Nephron (organoid): ENCODE measurements around the gene MEFV.
"Not testable (repeated sequence)": the region's sequence is repeated elsewhere in the genome, so short reads cannot be mapped to it uniquely, and the experiment has no call there.

Source experiments
- H3K27ac Mint-ChIP-seq, 3 experiments: 2 replicates each; pipeline ENCODE4 v1.8.0; 2020; ENCODE audit warnings: mixed read lengths in 3 of 3, mild to moderate bottlenecking in 2 of 3, moderate library complexity in 1 of 3
- H3K27me3 Mint-ChIP-seq: 2 replicates; pipeline ENCODE4 v1.8.0; 2021; ENCODE audit warnings: low read depth, mild to moderate bottlenecking, moderate library complexity, mixed read lengths
- H3K36me3 Mint-ChIP-seq: 2 replicates; pipeline ENCODE4 v1.8.0; 2020; ENCODE audit warnings: low read depth, mixed read lengths
- H3K4me1 Mint-ChIP-seq: 2 replicates; pipeline ENCODE4 v1.8.0; 2020; ENCODE audit warnings: mixed read lengths
- H3K4me3 Mint-ChIP-seq, 3 experiments: 2 replicates each; pipeline ENCODE4 v1.8.0; 2020; ENCODE audit warnings: mild to moderate bottlenecking in 3 of 3, mixed read lengths in 3 of 3, moderate library complexity in 2 of 3
- H3K9me3 Mint-ChIP-seq: 2 replicates; pipeline ENCODE4 v1.8.0; 2020; ENCODE audit warnings: mixed read lengths
- TF ChIP-seq, protein P1 (sequence below), 3 experiments: fragments of 200-600 bp; sonication (generic); IDR thresholded peaks; one replicate each; pipeline ENCODE4 v1.5.0; 2021; ENCODE audit warnings: antibody characterized with exemption in 3 of 3; ENCODE audit not compliant: unreplicated experiment in 3 of 3

MEFV gene

DNA sequence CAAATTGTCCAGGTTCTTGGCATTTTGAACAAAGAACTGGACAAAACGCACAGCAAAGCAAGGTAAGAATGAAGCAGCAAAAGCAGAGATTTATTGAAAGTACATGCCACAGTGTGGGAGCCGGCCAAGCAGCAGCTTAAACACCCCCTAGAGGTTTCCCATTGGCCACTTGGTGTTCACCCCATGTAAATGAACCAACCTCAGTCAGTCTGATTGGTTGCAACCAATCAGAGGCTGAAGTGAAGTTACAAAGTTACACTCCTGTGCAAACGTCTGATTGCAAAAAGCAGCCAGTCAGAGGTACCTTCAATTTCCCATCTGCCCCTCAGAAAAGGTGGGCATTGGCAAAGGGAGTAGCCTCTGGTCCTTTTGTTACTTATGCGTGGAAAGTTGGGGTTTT lies 18.1 kb upstream of the MEFV start:
- Mint-ChIP-seq H3K27me3 (peaks cover 14% of the 10 kb centered on the region), H3K9me3 (peaks cover 2% of the 10 kb centered on the region), H3K27ac (no peak overlapping the region), H3K4me3 (no peak overlapping the region), H3K36me3 (no peaks in the 10 kb centered on the region), H3K4me1 (no peaks in the 10 kb centered on the region)
- TF ChIP-seq, protein P1, sequence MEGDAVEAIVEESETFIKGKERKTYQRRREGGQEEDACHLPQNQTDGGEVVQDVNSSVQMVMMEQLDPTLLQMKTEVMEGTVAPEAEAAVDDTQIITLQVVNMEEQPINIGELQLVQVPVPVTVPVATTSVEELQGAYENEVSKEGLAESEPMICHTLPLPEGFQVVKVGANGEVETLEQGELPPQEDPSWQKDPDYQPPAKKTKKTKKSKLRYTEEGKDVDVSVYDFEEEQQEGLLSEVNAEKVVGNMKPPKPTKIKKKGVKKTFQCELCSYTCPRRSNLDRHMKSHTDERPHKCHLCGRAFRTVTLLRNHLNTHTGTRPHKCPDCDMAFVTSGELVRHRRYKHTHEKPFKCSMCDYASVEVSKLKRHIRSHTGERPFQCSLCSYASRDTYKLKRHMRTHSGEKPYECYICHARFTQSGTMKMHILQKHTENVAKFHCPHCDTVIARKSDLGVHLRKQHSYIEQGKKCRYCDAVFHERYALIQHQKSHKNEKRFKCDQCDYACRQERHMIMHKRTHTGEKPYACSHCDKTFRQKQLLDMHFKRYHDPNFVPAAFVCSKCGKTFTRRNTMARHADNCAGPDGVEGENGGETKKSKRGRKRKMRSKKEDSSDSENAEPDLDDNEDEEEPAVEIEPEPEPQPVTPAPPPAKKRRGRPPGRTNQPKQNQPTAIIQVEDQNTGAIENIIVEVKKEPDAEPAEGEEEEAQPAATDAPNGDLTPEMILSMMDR (IDR thresholded peaks at IDR 0.05; ENCODE audit: unreplicated experiment in 3 of 3): no peak

DNA sequence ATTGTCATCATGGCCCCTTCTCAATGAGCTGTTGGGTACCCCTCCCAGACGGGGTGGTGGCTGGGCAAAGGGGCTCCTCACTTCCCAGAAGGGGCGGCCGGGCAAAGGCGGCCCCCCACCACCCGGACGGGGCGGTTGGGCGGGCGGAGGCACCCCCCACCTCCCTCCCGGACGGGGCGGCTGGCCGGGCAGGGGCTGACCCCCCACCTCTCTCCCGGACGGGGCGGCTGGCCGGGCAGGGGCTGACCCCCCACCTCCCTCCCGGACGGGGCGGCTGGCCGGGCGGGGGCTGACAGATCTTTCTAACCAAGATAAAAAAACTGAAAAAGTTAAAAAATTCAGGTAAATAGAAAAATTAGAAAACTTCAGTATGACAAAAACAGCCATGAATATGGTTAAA lies 14.8 kb upstream of the MEFV start:
- H3K27me3 Mint-ChIP-seq, H3K9me3 Mint-ChIP-seq, H3K36me3 Mint-ChIP-seq, H3K4me1 Mint-ChIP-seq, H3K27ac Mint-ChIP-seq, H3K4me3 Mint-ChIP-seq: not testable (repeated sequence)

DNA sequence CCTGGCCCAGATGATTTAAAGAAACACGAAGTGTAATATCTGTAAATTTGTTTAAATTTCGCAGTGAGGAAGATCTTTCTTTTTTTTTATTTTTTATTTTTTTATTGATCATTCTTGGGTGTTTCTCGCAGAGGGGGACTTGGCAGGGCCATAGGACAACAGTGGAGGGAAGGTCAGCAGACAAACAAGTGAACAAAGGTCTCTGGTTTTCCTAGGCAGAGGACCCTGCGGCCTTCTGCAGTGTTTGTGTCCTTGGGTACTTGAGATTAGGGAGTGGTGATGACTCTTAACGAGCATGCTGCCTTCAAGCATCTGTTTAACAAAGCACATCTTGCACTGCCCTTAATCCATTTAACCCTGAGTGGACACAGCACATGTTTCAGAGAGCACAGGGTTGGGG lies 14.3 kb upstream of the MEFV start:
- not testable (repeated sequence) for H3K9me3 Mint-ChIP-seq, H3K4me3 Mint-ChIP-seq, H3K36me3 Mint-ChIP-seq, H3K27me3 Mint-ChIP-seq, H3K27ac Mint-ChIP-seq, H3K4me1 Mint-ChIP-seq

DNA sequence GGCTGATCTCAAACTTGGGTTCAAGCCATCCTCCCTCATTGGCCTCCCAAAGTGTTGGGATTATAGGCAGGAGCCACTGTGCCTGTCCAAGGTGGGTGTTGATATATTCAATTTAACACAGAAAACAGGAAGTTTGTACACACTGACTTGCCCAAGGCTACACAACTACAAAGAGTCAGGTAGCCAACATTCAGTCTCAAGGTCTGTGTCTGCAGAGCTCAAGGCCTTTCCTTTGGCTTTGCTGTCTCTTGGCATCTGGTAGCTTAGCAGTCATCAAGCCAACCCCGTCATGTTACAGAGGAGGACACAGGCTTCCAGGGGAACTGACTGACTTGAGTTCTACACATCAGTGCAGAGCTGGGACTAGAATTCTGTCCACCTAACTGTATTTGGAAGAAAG lies 11.9 kb upstream of the MEFV start:
- Mint-ChIP-seq H3K27me3 (no peaks in the 10 kb centered on the region), H3K36me3 (no peaks in the 10 kb centered on the region), H3K4me3 (peak overlapping the region in 1 of 3 experiments; percentile 14), H3K27ac (no peak overlapping the region), H3K9me3 (peaks cover 4% of the 10 kb centered on the region), H3K4me1 (no peaks in the 10 kb centered on the region)
- TF ChIP-seq, protein P1 (IDR thresholded peaks at IDR 0.05; ENCODE audit: unreplicated experiment in 3 of 3): no peak

DNA sequence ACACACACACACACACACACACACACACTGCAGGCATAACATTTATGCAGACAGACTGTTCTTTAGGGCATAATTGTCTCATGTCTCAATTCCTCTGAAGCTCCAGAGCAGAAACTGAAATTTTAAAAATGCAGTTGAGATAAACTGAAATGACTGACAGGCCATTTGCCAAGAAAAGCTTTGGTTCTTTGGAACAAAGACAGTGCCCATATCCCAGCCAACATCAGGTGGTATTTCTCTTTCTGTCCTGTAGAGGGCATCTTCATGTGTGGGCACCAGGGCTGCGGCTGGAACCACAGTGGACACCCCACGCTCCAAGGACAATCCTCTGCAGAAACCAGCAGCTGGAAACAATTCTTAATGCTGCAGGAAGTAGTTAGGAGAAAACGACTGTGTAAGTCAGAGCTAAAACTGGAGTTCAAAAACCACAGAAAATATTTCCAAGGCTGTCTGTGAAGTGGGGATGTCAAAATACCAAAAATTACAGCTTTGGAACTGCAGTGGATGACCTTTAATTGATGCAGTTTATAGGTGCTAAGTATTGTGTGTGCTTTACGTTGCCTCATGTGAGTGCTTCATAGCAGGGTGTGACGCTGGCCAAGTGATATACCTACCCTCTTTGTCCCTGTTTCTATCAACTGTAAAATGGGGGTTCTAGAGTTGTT lies 10.6 kb upstream of the MEFV start:
- peak overlapping the region in 1 of 3 experiments; percentile 27 for H3K27ac Mint-ChIP-seq
- peak overlapping the region; percentile 12 to 65 (median 65) for H3K4me3 Mint-ChIP-seq
- H3K9me3 Mint-ChIP-seq: peaks cover 4% of the 10 kb centered on the region
- no peaks in the 10 kb centered on the region for H3K27me3 Mint-ChIP-seq
- peaks cover 4% of the 10 kb centered on the region for H3K4me1 Mint-ChIP-seq
- TF ChIP-seq, protein P1 (IDR thresholded peaks at IDR 0.05; ENCODE audit: unreplicated experiment in 3 of 3): peak in 2 of 3 experiments; percentile 33
- no peaks in the 10 kb centered on the region for H3K36me3 Mint-ChIP-seq

DNA sequence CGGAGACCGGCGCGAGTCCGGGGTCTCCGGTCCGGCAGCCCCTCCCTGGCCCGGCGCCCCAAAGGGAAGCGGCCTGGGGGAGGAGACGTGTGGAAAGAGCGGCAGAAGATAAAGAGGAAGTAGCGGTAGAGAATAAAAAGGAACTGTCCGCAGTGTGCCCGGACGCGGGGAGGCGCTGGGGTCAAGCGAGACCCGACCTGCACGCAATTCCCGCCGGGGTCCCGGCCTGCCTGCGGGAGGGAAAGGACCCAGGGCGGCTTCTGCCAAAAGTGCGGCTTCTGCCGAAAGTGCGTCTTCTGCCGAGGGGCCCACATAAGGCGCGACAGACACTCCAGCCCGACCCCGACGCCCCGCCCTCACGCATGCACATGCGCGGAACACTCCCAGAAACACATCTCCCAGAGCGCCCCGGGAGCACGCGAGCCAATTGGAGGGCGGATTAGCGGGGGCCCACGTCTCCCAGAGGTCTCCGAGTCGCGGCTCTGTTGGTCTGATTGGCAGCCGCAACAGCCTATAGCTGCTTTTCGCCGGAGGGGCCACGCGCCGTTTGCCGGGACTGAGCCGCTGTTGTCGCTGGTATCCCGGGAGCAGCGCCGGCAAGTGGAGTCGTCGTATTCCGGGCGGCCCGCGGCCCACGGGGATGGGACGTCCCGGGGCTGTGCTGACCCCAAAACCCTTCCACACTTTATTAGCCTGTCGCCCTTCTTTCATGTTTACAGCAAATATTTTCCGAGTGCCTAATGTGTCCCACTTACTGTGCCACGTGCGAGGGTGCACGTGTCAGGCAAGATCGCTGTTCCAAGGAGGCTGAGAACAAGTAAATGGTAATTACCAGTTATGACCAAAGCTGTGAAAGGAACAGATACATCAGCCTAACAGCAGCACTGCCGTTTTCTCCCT lies 8.0 kb upstream of the MEFV start:
- H3K27ac Mint-ChIP-seq: peak overlapping the region; percentile 74 to 94 (median 89)
- no peaks in the 10 kb centered on the region for H3K36me3 Mint-ChIP-seq
- peak overlapping the region; percentile 84 to 94 (median 94) for H3K4me3 Mint-ChIP-seq
- no peaks in the 10 kb centered on the region for H3K27me3 Mint-ChIP-seq
- H3K4me1 Mint-ChIP-seq: peaks cover 4% of the 10 kb centered on the region
- H3K9me3 Mint-ChIP-seq: peaks cover 2% of the 10 kb centered on the region
- TF ChIP-seq, protein P1 (IDR thresholded peaks at IDR 0.05; ENCODE audit: unreplicated experiment in 3 of 3): peak in 1 of 3 experiments; percentile 30
